Loucy (cell line): ENCODE measurements around the gene CCT4.

Experiments
- EZH2phosphoT487 ChIP-seq: fragments of 200-600 bp; IDR thresholded peaks from 2 replicates; pipeline ENCODE4 v1.6.1; 2018; ENCODE audit warnings: antibody characterized with exemption, mild to moderate bottlenecking, moderate library complexity, borderline replicate concordance
- TF ChIP-seq, protein P1 (sequence below): fragments of 200-600 bp; sonication (generic); conservative IDR thresholded peaks from 2 replicates; pipeline ENCODE4 v1.5.1; 2014; ENCODE audit warnings: mild to moderate bottlenecking, antibody characterized with exemption, low read length

DNA sequence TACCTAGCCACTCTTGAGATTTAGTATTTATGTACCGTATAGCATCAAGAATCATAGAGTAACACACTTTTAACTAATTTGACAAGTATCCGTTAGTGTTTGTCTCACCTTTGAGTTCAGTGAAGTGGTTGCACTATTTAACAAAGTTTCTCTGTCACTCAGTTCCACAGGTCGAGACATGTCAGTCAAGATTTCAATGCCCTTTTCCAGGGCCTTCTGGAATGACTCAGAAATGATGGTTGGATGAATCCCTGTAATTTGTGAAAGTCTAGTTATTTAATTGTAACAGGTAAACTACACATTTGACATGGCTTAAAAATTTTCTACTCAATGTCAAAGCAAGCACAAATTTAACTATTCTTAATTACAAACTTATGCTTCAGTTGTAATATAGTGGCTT, 9.7 kb downstream of the CCT4 start:
- TF ChIP-seq, protein P1, sequence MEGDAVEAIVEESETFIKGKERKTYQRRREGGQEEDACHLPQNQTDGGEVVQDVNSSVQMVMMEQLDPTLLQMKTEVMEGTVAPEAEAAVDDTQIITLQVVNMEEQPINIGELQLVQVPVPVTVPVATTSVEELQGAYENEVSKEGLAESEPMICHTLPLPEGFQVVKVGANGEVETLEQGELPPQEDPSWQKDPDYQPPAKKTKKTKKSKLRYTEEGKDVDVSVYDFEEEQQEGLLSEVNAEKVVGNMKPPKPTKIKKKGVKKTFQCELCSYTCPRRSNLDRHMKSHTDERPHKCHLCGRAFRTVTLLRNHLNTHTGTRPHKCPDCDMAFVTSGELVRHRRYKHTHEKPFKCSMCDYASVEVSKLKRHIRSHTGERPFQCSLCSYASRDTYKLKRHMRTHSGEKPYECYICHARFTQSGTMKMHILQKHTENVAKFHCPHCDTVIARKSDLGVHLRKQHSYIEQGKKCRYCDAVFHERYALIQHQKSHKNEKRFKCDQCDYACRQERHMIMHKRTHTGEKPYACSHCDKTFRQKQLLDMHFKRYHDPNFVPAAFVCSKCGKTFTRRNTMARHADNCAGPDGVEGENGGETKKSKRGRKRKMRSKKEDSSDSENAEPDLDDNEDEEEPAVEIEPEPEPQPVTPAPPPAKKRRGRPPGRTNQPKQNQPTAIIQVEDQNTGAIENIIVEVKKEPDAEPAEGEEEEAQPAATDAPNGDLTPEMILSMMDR = no peak
- no peak for TF ChIP-seq EZH2phosphoT487
